GM23338 (cell line): ENCODE data around the gene RAD51B.

Experiments
- CREB1 ChIP-seq: fragments of 250-450 bp; sonication (Bioruptor Pico); IDR thresholded peaks from 2 replicates; pipeline ENCODE4 v1.5.0; 2020; ENCODE audit warnings: low read depth, mild to moderate bottlenecking, moderate library complexity
- EZH2 ChIP-seq: fragments of 200-600 bp; sonication (generic); IDR thresholded peaks from one replicate; pipeline ENCODE4 v1.8.0; 2017; ENCODE audit warnings: antibody characterized with exemption, mild to moderate bottlenecking, low read depth; ENCODE audit not compliant: unreplicated experiment
- EZH2phosphoT487 ChIP-seq: fragments of 200-600 bp; sonication (generic); IDR thresholded peaks from one replicate; pipeline ENCODE4 v1.8.1; 2018; ENCODE audit warnings: antibody characterized with exemption; ENCODE audit not compliant: unreplicated experiment
- JUNB ChIP-seq: IDR thresholded peaks from one replicate; pipeline ENCODE4 v1.6.1; 2016; ENCODE audit warnings: antibody characterized with exemption; ENCODE audit not compliant: unreplicated experiment
- POLR2AphosphoS5 ChIP-seq: IDR thresholded peaks from 2 replicates; pipeline ENCODE4 v1.6.1; 2016; ENCODE audit warnings: antibody characterized with exemption, low read depth
- REST ChIP-seq: IDR thresholded peaks from one replicate; pipeline ENCODE4 v1.6.1; 2018; ENCODE audit warnings: antibody characterized with exemption; ENCODE audit not compliant: unreplicated experiment
- STAT1 ChIP-seq: IDR thresholded peaks from one replicate; pipeline ENCODE4 v1.6.1; 2016; ENCODE audit warnings: antibody characterized with exemption; ENCODE audit not compliant: unreplicated experiment
- ZNF114 ChIP-seq: fragments of 250-450 bp; sonication (Bioruptor Pico); IDR thresholded peaks from 2 replicates; pipeline ENCODE4 v1.5.0; 2020; ENCODE audit warnings: mild to moderate bottlenecking, moderate library complexity
- ZNF462 ChIP-seq: fragments of 250-450 bp; sonication (Bioruptor Pico); IDR thresholded peaks from 2 replicates; pipeline ENCODE4 v1.5.0; 2020; ENCODE audit warnings: mild to moderate bottlenecking, moderate library complexity
- TF ChIP-seq, protein P1 (sequence below), 2 experiments: fragments of 200-600 bp in 1 of 2; sonication (generic) in 1 of 2; conservative IDR thresholded peaks; 2 replicates each; pipeline versions ENCODE4 v1.5.1 to v1.6.1; 2016 to 2017; ENCODE audit warnings: antibody characterized with exemption in 2 of 2, low read depth in 2 of 2, mild to moderate bottlenecking in 2 of 2, moderate library complexity in 1 of 2
- TF ChIP-seq, protein P2 (sequence below): IDR thresholded peaks from 2 replicates; pipeline ENCODE4 v1.6.1; 2016; ENCODE audit warnings: antibody characterized with exemption

GRCh38 chr14:68691031-68691791 is 871.6 kb downstream of the RAD51B start:
- TF ChIP-seq, protein P1, sequence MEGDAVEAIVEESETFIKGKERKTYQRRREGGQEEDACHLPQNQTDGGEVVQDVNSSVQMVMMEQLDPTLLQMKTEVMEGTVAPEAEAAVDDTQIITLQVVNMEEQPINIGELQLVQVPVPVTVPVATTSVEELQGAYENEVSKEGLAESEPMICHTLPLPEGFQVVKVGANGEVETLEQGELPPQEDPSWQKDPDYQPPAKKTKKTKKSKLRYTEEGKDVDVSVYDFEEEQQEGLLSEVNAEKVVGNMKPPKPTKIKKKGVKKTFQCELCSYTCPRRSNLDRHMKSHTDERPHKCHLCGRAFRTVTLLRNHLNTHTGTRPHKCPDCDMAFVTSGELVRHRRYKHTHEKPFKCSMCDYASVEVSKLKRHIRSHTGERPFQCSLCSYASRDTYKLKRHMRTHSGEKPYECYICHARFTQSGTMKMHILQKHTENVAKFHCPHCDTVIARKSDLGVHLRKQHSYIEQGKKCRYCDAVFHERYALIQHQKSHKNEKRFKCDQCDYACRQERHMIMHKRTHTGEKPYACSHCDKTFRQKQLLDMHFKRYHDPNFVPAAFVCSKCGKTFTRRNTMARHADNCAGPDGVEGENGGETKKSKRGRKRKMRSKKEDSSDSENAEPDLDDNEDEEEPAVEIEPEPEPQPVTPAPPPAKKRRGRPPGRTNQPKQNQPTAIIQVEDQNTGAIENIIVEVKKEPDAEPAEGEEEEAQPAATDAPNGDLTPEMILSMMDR (conservative IDR thresholded peaks at IDR 0.05; ENCODE audit: low read depth in 2 of 2): no peak
- no peak for TF ChIP-seq CREB1 (CRISPR knock-in tag)
- no peak for TF ChIP-seq EZH2
- TF ChIP-seq EZH2phosphoT487: no peak
- no peak for TF ChIP-seq REST
- TF ChIP-seq, protein P2, sequence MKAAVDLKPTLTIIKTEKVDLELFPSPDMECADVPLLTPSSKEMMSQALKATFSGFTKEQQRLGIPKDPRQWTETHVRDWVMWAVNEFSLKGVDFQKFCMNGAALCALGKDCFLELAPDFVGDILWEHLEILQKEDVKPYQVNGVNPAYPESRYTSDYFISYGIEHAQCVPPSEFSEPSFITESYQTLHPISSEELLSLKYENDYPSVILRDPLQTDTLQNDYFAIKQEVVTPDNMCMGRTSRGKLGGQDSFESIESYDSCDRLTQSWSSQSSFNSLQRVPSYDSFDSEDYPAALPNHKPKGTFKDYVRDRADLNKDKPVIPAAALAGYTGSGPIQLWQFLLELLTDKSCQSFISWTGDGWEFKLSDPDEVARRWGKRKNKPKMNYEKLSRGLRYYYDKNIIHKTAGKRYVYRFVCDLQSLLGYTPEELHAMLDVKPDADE: no peak
- TF ChIP-seq POLR2AphosphoS5: no peak
- no peak for TF ChIP-seq ZNF462 (CRISPR knock-in tag)
- no peak for TF ChIP-seq ZNF114
- no peak for TF ChIP-seq JUNB
- no peak for TF ChIP-seq STAT1
